IMR-90 (cell line): ENCODE measurements around the gene ZNF467. TPM values are rescaled to one million over a fixed set of nuclear protein-coding genes. Genes with fewer than 3 reads are reported as not detected.

Source experiments
- ATAC-seq: fragments of 200-7000 bp; cut with Tn5 transposase; 2 replicates; pipeline ENCODE4 v1.9.1; 2020; ENCODE audit warnings: low read depth, mild to moderate bottlenecking, moderate library complexity
- BruUV-seq: library from RNA; stranded (reverse); fragments of 400-500 nt; replicated peaks from 2 replicates; lab custom pipeline; 2021; lab: Mats Ljungman, UMichigan
- CTCF ChIA-PET: fragments of 300-600 bp; formaldehyde crosslinking; extraction: SDS; loops from one replicate; lab custom pipeline; 2021; ENCODE audit warnings: antibody characterized with exemption; lab: Yijun Ruan, JAX
- POLR2A ChIA-PET: fragments of 300-600 bp; sonication (Branson Sonifier 250); formaldehyde crosslinking; loops from one replicate; lab custom pipeline; 2022; ENCODE audit warnings: antibody characterized with exemption; ENCODE audit not compliant: unreplicated experiment; lab: Charles Lee
- DNase-seq: peaks from one replicate; pipeline ENCODE4 v3.0.0; 2013
- H2AFZ ChIP-seq: replicated peaks from 2 replicates; pipeline ENCODE3; 2013; ENCODE audit warnings: low read length, mild to moderate bottlenecking; ENCODE audit not compliant: poor library complexity
- H2AK5ac ChIP-seq: 2 replicates; pipeline ENCODE4 v1.6.1; 2013; ENCODE audit warnings: low read depth, low read length, inconsistent platforms
- H2AK9ac ChIP-seq: replicated peaks from 2 replicates; pipeline ENCODE3; 2013; ENCODE audit warnings: mild to moderate bottlenecking, low read depth, low read length, moderate library complexity; ENCODE audit not compliant: poor library complexity
- H2BK120ac ChIP-seq: 2 replicates; pipeline ENCODE4 v1.6.1; 2013; ENCODE audit warnings: low read depth, low read length, inconsistent platforms
- H2BK15ac ChIP-seq: 3 replicates; pipeline ENCODE4 v1.6.1; 2013; ENCODE audit warnings: low read depth, low read length, inconsistent platforms
- H2BK20ac ChIP-seq: 2 replicates; pipeline ENCODE4 v1.6.1; 2013; ENCODE audit warnings: low read depth, mild to moderate bottlenecking, inconsistent platforms, low read length, moderate library complexity
- H2BK5ac ChIP-seq: 2 replicates; pipeline ENCODE4 v1.6.1; 2013; ENCODE audit warnings: mild to moderate bottlenecking, low read depth, low read length, inconsistent platforms; ENCODE audit not compliant: poor library complexity, severe bottlenecking
- H3K14ac ChIP-seq: replicated peaks from 2 replicates; pipeline ENCODE4 v1.6.1; 2013; ENCODE audit warnings: low read depth, low read length, inconsistent platforms
- H3K18ac ChIP-seq: 2 replicates; pipeline ENCODE4 v1.6.1; 2013; ENCODE audit warnings: low read depth, low read length, control low read depth
- H3K23ac ChIP-seq: 2 replicates; pipeline ENCODE4 v1.6.1; 2013; ENCODE audit warnings: low read depth, low read length, inconsistent platforms
- H3K27ac ChIP-seq: 2 replicates; pipeline ENCODE4 v1.5.1; 2013; ENCODE audit warnings: mild to moderate bottlenecking, control low read depth, low read length; ENCODE audit not compliant: insufficient read depth
- H3K27me3 ChIP-seq: 2 replicates; pipeline ENCODE4 v1.6.1; 2013; ENCODE audit warnings: low read length; ENCODE audit not compliant: control insufficient read depth, insufficient read depth
- H3K36me3 ChIP-seq: 2 replicates; pipeline ENCODE4 v1.6.1; 2013; ENCODE audit warnings: low read length, mixed read lengths; ENCODE audit not compliant: control insufficient read depth, insufficient read depth
- H3K4ac ChIP-seq: 2 replicates; pipeline ENCODE4 v1.6.1; 2013; ENCODE audit warnings: low read depth, low read length, inconsistent platforms
- H3K4me1 ChIP-seq: 2 replicates; pipeline ENCODE4 v1.6.1; 2013; ENCODE audit warnings: low read length, mixed read lengths; ENCODE audit not compliant: control insufficient read depth, insufficient read depth
- H3K4me2 ChIP-seq: 2 replicates; pipeline ENCODE4 v1.6.1; 2013; ENCODE audit warnings: low read depth, mild to moderate bottlenecking, control low read depth, low read length, moderate library complexity
- H3K4me3 ChIP-seq: 2 replicates; pipeline ENCODE4 v1.5.1; 2013; ENCODE audit warnings: low read depth, mild to moderate bottlenecking, control low read depth, low read length, moderate library complexity; ENCODE audit not compliant: insufficient read depth
- H3K56ac ChIP-seq: 2 replicates; pipeline ENCODE4 v1.6.1; 2013; ENCODE audit warnings: low read length, inconsistent platforms; ENCODE audit not compliant: insufficient read depth; ENCODE audit errors: extremely low read depth
- H3K79me1 ChIP-seq, 2 experiments: 2 replicates each; pipeline ENCODE4 v1.6.1; 2013; ENCODE audit warnings: low read length in 2 of 2, inconsistent platforms in 1 of 2, low read depth in 1 of 2
- H3K9ac ChIP-seq: 2 replicates; pipeline ENCODE4 v1.6.1; 2013; ENCODE audit warnings: low read depth, low read length, control low read depth
- H3K9me1 ChIP-seq: 2 replicates; pipeline ENCODE4 v1.6.1; 2013; ENCODE audit warnings: low read length, inconsistent platforms; ENCODE audit not compliant: insufficient read depth
- H3K9me3 ChIP-seq: 2 replicates; pipeline ENCODE4 v1.6.1; 2013; ENCODE audit warnings: low read length; ENCODE audit not compliant: control insufficient read depth, insufficient read depth
- H4K20me1 ChIP-seq: 2 replicates; pipeline ENCODE4 v1.6.1; 2013; ENCODE audit warnings: low read length, inconsistent platforms; ENCODE audit not compliant: insufficient read depth
- H4K5ac ChIP-seq: 2 replicates; pipeline ENCODE4 v1.6.1; 2013; ENCODE audit warnings: mild to moderate bottlenecking, low read depth, low read length, control low read depth
- H4K8ac ChIP-seq, 2 experiments: 2 replicates each; pipeline ENCODE4 v1.6.1; 2013; ENCODE audit warnings: low read depth in 2 of 2, low read length in 2 of 2, control low read depth in 1 of 2, inconsistent platforms in 1 of 2
- H4K91ac ChIP-seq: 2 replicates; pipeline ENCODE4 v1.6.1; 2013; ENCODE audit warnings: low read depth, low read length, inconsistent platforms; ENCODE audit not compliant: insufficient read depth
- CEBPB ChIP-seq: IDR thresholded peaks from 2 replicates; pipeline ENCODE4 v1.6.1; 2012; ENCODE audit warnings: low read depth, low read length, improper control_type of control experiment
- FOS ChIP-seq: fragments of 150-350 bp; IDR thresholded peaks from 2 replicates; pipeline ENCODE4 v1.6.1; 2016; ENCODE audit warnings: low read depth, low read length
- MAZ ChIP-seq: IDR thresholded peaks from 2 replicates; pipeline ENCODE4 v1.6.1; 2012; ENCODE audit warnings: low read depth, mild to moderate bottlenecking, low read length, improper control_type of control experiment, moderate library complexity, borderline replicate concordance
- MXI1 ChIP-seq: IDR thresholded peaks from 2 replicates; pipeline ENCODE4 v1.6.1; 2012; ENCODE audit warnings: low read depth, mild to moderate bottlenecking, low read length, moderate library complexity, borderline replicate concordance
- RAD21 ChIP-seq: IDR thresholded peaks from 2 replicates; pipeline ENCODE4 v1.6.1; 2012; ENCODE audit warnings: low read length, improper control_type of control experiment
- WGBS, 2 experiments: methylation state at CpG; one replicate each; pipeline versions ENCODE4 v1.1.5 to v1.1.7; 2013; ENCODE audit warnings: missing lambda C conversion rate in 2 of 2; ENCODE audit not compliant: insufficient read length in 1 of 2; ENCODE audit errors: extremely low coverage in 2 of 2; 5-methylcytosine and 5-hydroxymethylcytosine counted together
- dilution Hi-C: fragments of 300-500 bp; cut with HindIII; formaldehyde crosslinking; loops from one replicate; pipeline ENCODE4 v1.14.3; 2018; ENCODE audit warnings: low sequenced_read_pairs; ENCODE audit not compliant: unreplicated experiment
- in situ Hi-C: fragments of 300-500 bp; cut with MboI; formaldehyde crosslinking; loops from 3 replicates; pipeline ENCODE4 v1.14.3; 2019; ENCODE audit warnings: low sequenced_read_pairs, inconsistent platforms, mixed read lengths
- intact Hi-C: fragments of 100-400 bp; cut with micrococcal nuclease; formaldehyde crosslinking; loops from 2 replicates; pipeline ENCODE4 v1.10.0; 2022
- polyA plus RNA-seq, 3 experiments: library from polyadenylated mRNA; depleted of rRNA; stranded (reverse); fragments of >200 nt; gene quantifications; 2 replicates each; pipeline ENCODE4 v1.2.3, GENCODE V29; 2012; ENCODE audit warnings: low replicate concordance in 1 of 3
- total RNA-seq: library from RNA; depleted of rRNA; stranded (reverse); fragments of >200 nt; gene quantifications from 2 replicates; pipeline ENCODE4 v1.2.3, GENCODE V29; 2012
- TF ChIP-seq, protein P1 (sequence below): fragments of 150-350 bp; IDR thresholded peaks from 2 replicates; pipeline ENCODE4 v1.6.1; 2017; ENCODE audit warnings: mild to moderate bottlenecking, antibody characterized with exemption, low read length, low read depth

The ZNF467 gene
- total and polyA plus RNA-seq, 2 of the 4 experiments (the other 2 are of a cell fraction) = 0.67 TPM; not detected in 1

DNA sequence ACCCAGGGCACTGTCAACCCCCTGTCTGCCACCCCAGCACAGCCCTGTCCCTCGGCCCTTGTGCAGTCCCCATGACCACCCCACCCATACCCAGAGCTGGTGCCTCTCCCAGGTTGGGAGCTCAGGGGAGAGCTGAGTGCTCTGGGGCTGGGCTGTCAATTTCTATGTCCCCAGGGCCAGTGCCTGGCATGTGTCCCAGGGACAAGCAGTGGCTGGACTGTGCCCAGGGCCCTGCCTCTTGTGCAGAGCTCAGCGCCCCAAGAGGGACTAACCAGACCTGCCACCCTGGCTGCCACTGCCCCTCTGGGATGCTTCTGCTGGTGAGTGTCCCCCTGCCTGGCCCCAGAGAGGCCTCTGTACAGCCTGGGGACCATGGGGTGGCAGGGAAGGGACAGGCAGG lies 35.8 kb upstream of the ZNF467 start:
- H3K79me1 ChIP-seq = no peaks in the 10 kb centered on the region
- ATAC-seq (no peak), DNase-seq (no peak)
- H4K20me1 ChIP-seq = no peaks in the 10 kb centered on the region
- H3K36me3 ChIP-seq = no peaks in the 10 kb centered on the region
- dilution Hi-C loops (no loop called here), in situ Hi-C loops (no loop called here), intact Hi-C loops (no loop called here)
- no peak overlapping the region for H2AK5ac ChIP-seq
- H2BK5ac ChIP-seq = no peak overlapping the region
- ChIA-PET POLR2A (no interaction called here), CTCF (no interaction called here)
- H2AK9ac ChIP-seq = no peak overlapping the region
- H2AFZ ChIP-seq = no peak overlapping the region
- no peak overlapping the region for H3K56ac ChIP-seq
- no peak overlapping the region for H4K8ac ChIP-seq
- no peak overlapping the region for H3K4me2 ChIP-seq
- H3K4ac ChIP-seq = no peak overlapping the region
- TF ChIP-seq, protein P1, sequence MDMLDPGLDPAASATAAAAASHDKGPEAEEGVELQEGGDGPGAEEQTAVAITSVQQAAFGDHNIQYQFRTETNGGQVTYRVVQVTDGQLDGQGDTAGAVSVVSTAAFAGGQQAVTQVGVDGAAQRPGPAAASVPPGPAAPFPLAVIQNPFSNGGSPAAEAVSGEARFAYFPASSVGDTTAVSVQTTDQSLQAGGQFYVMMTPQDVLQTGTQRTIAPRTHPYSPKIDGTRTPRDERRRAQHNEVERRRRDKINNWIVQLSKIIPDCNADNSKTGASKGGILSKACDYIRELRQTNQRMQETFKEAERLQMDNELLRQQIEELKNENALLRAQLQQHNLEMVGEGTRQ = no peak
- TF ChIP-seq CEBPB (no peak), MXI1 (no peak), MAZ (no peak), FOS (no peak), RAD21 (no peak)
- H3K9ac ChIP-seq = no peak overlapping the region
- H2BK120ac ChIP-seq = no peak overlapping the region
- H2BK15ac ChIP-seq = no peak overlapping the region
- peaks cover 23% of the 10 kb centered on the region for H3K27me3 ChIP-seq
- no peak overlapping the region for H3K4me3 ChIP-seq
- no peak overlapping the region for H3K18ac ChIP-seq
- H3K14ac ChIP-seq = no peak overlapping the region
- H3K23ac ChIP-seq = no peak overlapping the region
- H4K5ac ChIP-seq = no peak overlapping the region
- H3K27ac ChIP-seq = no peak overlapping the region
- H3K9me3 ChIP-seq = no peaks in the 10 kb centered on the region
- WGBS, 2 experiments = 60% methylated on average over 1 of the region's 2 CpGs; no CpG with 5 or more reads in 1 of the 2 experiments
- H2BK20ac ChIP-seq = no peak overlapping the region
- BruUV-seq = no TSS peak
- H4K91ac ChIP-seq = no peak overlapping the region
- no peaks in the 10 kb centered on the region for H3K4me1 ChIP-seq
- no peaks in the 10 kb centered on the region for H3K9me1 ChIP-seq
